Left forelimb (tissue), 1 donor: ENCODE data around the gene AP2B1.
"Not testable (repeated sequence)": the region's sequence is repeated elsewhere in the genome, so short reads cannot be mapped to it uniquely, and the experiment has no call there.

Source experiments
- DNase-seq: peaks from one replicate; pipeline ENCODE4 v3.0.0-alpha.2; 2018; ENCODE audit warnings: low spot score

Gene AP2B1

GRCh38 chr17:35575759-35576158 is 11.4 kb upstream of the AP2B1 start:
- no peak for DNase-seq

- no peak for DNase-seq
Measured at GRCh38 chr17:35577830-35578196, 9.3 kb upstream of the AP2B1 start.

GRCh38 chr17:35578197-35578928 is 8.8 kb upstream of the AP2B1 start, which contains the start of gene PEX12:
Gene PEX12, minus strand, starts transcription at chr17:35578571. Its CDS starts 550 bp downstream, at chr17:35578021.
- DNase-seq, result peak; percentile 91

GRCh38 chr17:35578929-35579432 is 8.1 kb upstream of the AP2B1 start:
- DNase-seq, result no peak

GRCh38 chr17:35584061-35584460 is 3.1 kb upstream of the AP2B1 start:
- DNase-seq, result no peak

- no peak for DNase-seq
Measured at GRCh38 chr17:35586569-35587073, 501 bp upstream of the AP2B1 start.

GRCh38 chr17:35588196-35588920 is 1.2 kb downstream of the AP2B1 start:
- DNase-seq, result no peak

- no peak for DNase-seq
Measured at GRCh38 chr17:35596072-35596471, 8.9 kb downstream of the AP2B1 start.

- no peak for DNase-seq
Measured at GRCh38 chr17:35596530-35597233, 9.6 kb downstream of the AP2B1 start.

- DNase-seq, result no peak
Measured at GRCh38 chr17:35597604-35598003, 10.5 kb downstream of the AP2B1 start.

- DNase-seq, result no peak
Measured at GRCh38 chr17:35603674-35604073, 16.6 kb downstream of the AP2B1 start.

GRCh38 chr17:35605678-35606077 is 18.6 kb downstream of the AP2B1 start:
- DNase-seq, result no peak

- no peak for DNase-seq
Measured at GRCh38 chr17:35607239-35607847, 20.2 kb downstream of the AP2B1 start.

- no peak for DNase-seq
Measured at GRCh38 chr17:35609831-35610230, 22.7 kb downstream of the AP2B1 start.

- not testable (repeated sequence) for DNase-seq
Measured at GRCh38 chr17:35610746-35611145, 23.6 kb downstream of the AP2B1 start.

GRCh38 chr17:35612924-35613521 is 25.9 kb downstream of the AP2B1 start:
- no peak for DNase-seq

GRCh38 chr17:35614810-35615209 is 27.7 kb downstream of the AP2B1 start:
- DNase-seq, result no peak

- DNase-seq, result no peak
Measured at GRCh38 chr17:35616536-35616935, 29.4 kb downstream of the AP2B1 start.

GRCh38 chr17:35617505-35617904 is 30.4 kb downstream of the AP2B1 start:
- DNase-seq, result no peak

GRCh38 chr17:35618628-35619027 is 31.5 kb downstream of the AP2B1 start:
- DNase-seq, result no peak

- DNase-seq, result no peak
Measured at GRCh38 chr17:35621768-35622167, 34.6 kb downstream of the AP2B1 start.

GRCh38 chr17:35627417-35627816 is 40.3 kb downstream of the AP2B1 start:
- no peak for DNase-seq
